ENCODE measurements around the gene EML6. TPM values are rescaled to one million over a fixed set of nuclear protein-coding genes. Genes with fewer than 3 reads are reported as not detected.
"Not testable (repeated sequence)": the region's sequence is repeated elsewhere in the genome, so short reads cannot be mapped to it uniquely, and the experiment has no call there.

Gene EML6
- total and polyA plus RNA-seq, 10 of the 15 experiments (the other 5 are each of a cell fraction or from before 2014, with no cell fraction given), result 0.09 to 0.67 (median 0.21) TPM

GRCh38 chr2:54988612-54989011 is 265.1 kb downstream of the EML6 start:
- Histone ChIP-seq H3K79me2 (ENCODE audit: control insufficient read depth, insufficient read depth, low read length) (peaks cover 18% of the 10 kb centered on the region), H3K4me3 (no peak overlapping the region), H3K36me3 (ENCODE audit: control insufficient read depth in 2 of 2, insufficient read depth in 2 of 2, low read length in 1 of 2) (peaks cover 0 to 11% of the 10 kb centered on the region in 2 experiments; a peak in 3 of 4 replicates), H3K4me1 (ENCODE audit: control insufficient read depth, insufficient read depth, low read length) (no peaks in the 10 kb centered on the region), H3K4me2 (ENCODE audit: control insufficient read depth, insufficient read depth) (no peak overlapping the region), H3K9ac (ENCODE audit: control insufficient read depth, insufficient read depth, low read length) (no peak overlapping the region), H3K27ac (ENCODE audit: control insufficient read depth, insufficient read depth) (no peak overlapping the region), H4K20me1 (ENCODE audit: control insufficient read depth, insufficient read depth) (no peaks in the 10 kb centered on the region), H3K9me3 (replicated peaks; ENCODE audit: control insufficient read depth, insufficient read depth, low read length) (no peaks in the 10 kb centered on the region), H3K27me3 (replicated peaks in 1 of 2; ENCODE audit: control insufficient read depth in 2 of 2, insufficient read depth in 2 of 2, low read length in 1 of 2) (no peaks in the 10 kb centered on the region), H2AFZ (ENCODE audit: control insufficient read depth, low read depth, low read length) (no peak overlapping the region)
- BruUV-seq (replicated peaks), result no TSS peak
- SMC1A ChIA-PET (ENCODE audit: uncharacterized antibody, unreplicated experiment), result interaction anchor here (0.6 to 1.5 kb wide), 2 partner anchors 9 to 347 kb away, joined by 3 read pairs; no protein-coding TSS in a partner anchor
- DNase-seq (ENCODE audit: low read depth, low spot score) (no peak), FAIRE-seq (no peak), ATAC-seq (no peak)
- TF ChIP-seq CHD1 (IDR thresholded peaks at IDR 0.05; ENCODE audit: low read depth, low read length) (no peak), CBX3 (IDR thresholded peaks at IDR 0.05; ENCODE audit: borderline replicate concordance, low read depth) (no peak), RELA (IDR thresholded peaks at IDR 0.05; ENCODE audit: borderline replicate concordance, partially characterized antibody) (no peak), SIN3A (IDR thresholded peaks at IDR 0.05; ENCODE audit: low read depth, low read length) (no peak), ZNF384 (IDR thresholded peaks at IDR 0.05; ENCODE audit: borderline replicate concordance, low read depth, low read length) (no peak), NRF1 (conservative IDR thresholded peaks at IDR 0.05; ENCODE audit: low read depth, low read length) (no peak), JUND (IDR thresholded peaks at IDR 0.05; ENCODE audit: low read depth, low read length) (no peak), RAD51 (IDR thresholded peaks at IDR 0.05) (no peak), CHD4 (IDR thresholded peaks at IDR 0.05) (no peak), EZH2 (IDR thresholded peaks at IDR 0.05; ENCODE audit: borderline replicate concordance, control insufficient read depth, low read depth, low read length) (no peak), TCF3 (IDR thresholded peaks at IDR 0.05; ENCODE audit: borderline replicate concordance, insufficient read depth, low read depth, low read length) (no peak), SREBF1 (IDR thresholded peaks at IDR 0.05; ENCODE audit: low read length) (no peak)
- POLR2A ChIA-PET, result no interaction called here
- intact Hi-C loops (cut with micrococcal nuclease; ENCODE audit: unreplicated experiment) (no loop called here), in situ Hi-C loops (cut with MboI) (no loop called here)
- WGBS (ENCODE audit: insufficient coverage, insufficient replicate concordance, low lambda C conversion rate, missing lambda C conversion rate), result 100% methylated on average over 3 of the region's 3 CpGs
- CTCF ChIA-PET, result no interaction called here
- RAD21 ChIA-PET (ENCODE audit: unreplicated experiment), result no interaction called here

- ATAC-seq; FAIRE-seq; DNase-seq (ENCODE audit: low read depth, low spot score); H3K27ac ChIP-seq (ENCODE audit: control insufficient read depth, insufficient read depth); H4K20me1 ChIP-seq (ENCODE audit: control insufficient read depth, insufficient read depth); H3K4me3 ChIP-seq; H2AFZ ChIP-seq (ENCODE audit: control insufficient read depth, low read depth, low read length); H3K27me3 ChIP-seq (replicated peaks in 1 of 2; ENCODE audit: control insufficient read depth in 2 of 2, insufficient read depth in 2 of 2, low read length in 1 of 2); H3K36me3 ChIP-seq (ENCODE audit: control insufficient read depth in 2 of 2, insufficient read depth in 2 of 2, low read length in 1 of 2); BruUV-seq (replicated peaks); intact Hi-C loops (cut with micrococcal nuclease; ENCODE audit: unreplicated experiment); POLR2A ChIA-PET; H3K9ac ChIP-seq (ENCODE audit: control insufficient read depth, insufficient read depth, low read length); H3K4me1 ChIP-seq (ENCODE audit: control insufficient read depth, insufficient read depth, low read length); H3K9me3 ChIP-seq (replicated peaks; ENCODE audit: control insufficient read depth, insufficient read depth, low read length); H3K4me2 ChIP-seq (ENCODE audit: control insufficient read depth, insufficient read depth); in situ Hi-C loops (cut with MboI): not testable (repeated sequence)
- WGBS (ENCODE audit: insufficient coverage, insufficient replicate concordance, low lambda C conversion rate, missing lambda C conversion rate), result 95% methylated on average over 17 of the region's 19 CpGs
- peaks cover 33% of the 10 kb centered on the region for H3K79me2 ChIP-seq (ENCODE audit: control insufficient read depth, insufficient read depth, low read length)
- ChIA-PET SMC1A (ENCODE audit: uncharacterized antibody, unreplicated experiment) (interaction anchor here (0.9 to 3.6 kb wide), 4 partner anchors 9 to 19 kb away, joined by 3 to 18 read pairs (median 6); no protein-coding TSS in a partner anchor), CTCF (interaction anchor here (0.8 to 1.5 kb wide), 4 partner anchors 57 to 184 kb away, joined by 3 to 4 read pairs (median 3); no protein-coding TSS in a partner anchor), RAD21 (ENCODE audit: unreplicated experiment) (interaction anchor here (1.2 kb wide), 1 partner anchor 13 kb away, joined by 3 read pairs; no protein-coding TSS in a partner anchor)
These were observed 267.2 kb downstream of the EML6 start for GRCh38 chr2:54990694-54991093.

Data from GM12878 (cell line).